ENCODE data around the gene LYG1.
"Not testable (repeated sequence)": the region's sequence is repeated elsewhere in the genome, so short reads cannot be mapped to it uniquely, and the experiment has no call there.

LYG1 gene

GRCh38 chr2:99337113-99338028, 36.4 kb upstream of the LYG1 start, which contains the start of gene EIF5B:
TSS of gene EIF5B (plus strand) at chr2:99337389. CDS start at chr2:99337555, 166 bp downstream.
- DNase-seq (ENCODE audit: insufficient read length, low spot score), result peak; percentile 51
- TF ChIP-seq CTCF (IDR thresholded peaks at IDR 0.05; ENCODE audit: insufficient read depth, missing control alignments), result peak; percentile 68
- FAIRE-seq, result no peak

- FAIRE-seq (no peak), DNase-seq (ENCODE audit: insufficient read length, low spot score) (no peak)
- TF ChIP-seq CTCF (IDR thresholded peaks at IDR 0.05; ENCODE audit: insufficient read depth, missing control alignments), result no peak
Measured at GRCh38 chr2:99336804-99337112, 35.8 kb upstream of the LYG1 start.

GRCh38 chr2:99335911-99336803, 35.2 kb upstream of the LYG1 start, which contains the start of gene TXNDC9:
TSS of gene TXNDC9 (minus strand) at chr2:99336333. CDS start at chr2:99333210, 3,123 bp downstream.
- no peak for TF ChIP-seq CTCF (IDR thresholded peaks at IDR 0.05; ENCODE audit: insufficient read depth, missing control alignments)
- DNase-seq (ENCODE audit: insufficient read length, low spot score) (peak; percentile 84), FAIRE-seq (no peak)

- TF ChIP-seq CTCF (IDR thresholded peaks at IDR 0.05; ENCODE audit: insufficient read depth, missing control alignments), result no peak
- DNase-seq (ENCODE audit: insufficient read length, low spot score) (no peak), FAIRE-seq (no peak)
Measured at GRCh38 chr2:99325384-99325783, 24.4 kb upstream of the LYG1 start.

GRCh38 chr2:99317873-99318200, 16.8 kb upstream of the LYG1 start:
- not testable (repeated sequence) for DNase-seq (ENCODE audit: insufficient read length, low spot score); FAIRE-seq

- no peak for TF ChIP-seq CTCF (IDR thresholded peaks at IDR 0.05; ENCODE audit: insufficient read depth, missing control alignments)
- no peak for DNase-seq (ENCODE audit: insufficient read length, low spot score)
- FAIRE-seq, result no peak
Measured at GRCh38 chr2:99317161-99317872, 16.3 kb upstream of the LYG1 start.

GRCh38 chr2:99299580-99299979, 1.4 kb downstream of the LYG1 start:
- DNase-seq (ENCODE audit: insufficient read length, low spot score) (no peak), FAIRE-seq (no peak)
- no peak for TF ChIP-seq CTCF (IDR thresholded peaks at IDR 0.05; ENCODE audit: insufficient read depth, missing control alignments)
